ENCODE measurements around the gene CTNNA3.
"Not testable (repeated sequence)": the region's sequence is repeated elsewhere in the genome, so short reads cannot be mapped to it uniquely, and the experiment has no call there.

DNA sequence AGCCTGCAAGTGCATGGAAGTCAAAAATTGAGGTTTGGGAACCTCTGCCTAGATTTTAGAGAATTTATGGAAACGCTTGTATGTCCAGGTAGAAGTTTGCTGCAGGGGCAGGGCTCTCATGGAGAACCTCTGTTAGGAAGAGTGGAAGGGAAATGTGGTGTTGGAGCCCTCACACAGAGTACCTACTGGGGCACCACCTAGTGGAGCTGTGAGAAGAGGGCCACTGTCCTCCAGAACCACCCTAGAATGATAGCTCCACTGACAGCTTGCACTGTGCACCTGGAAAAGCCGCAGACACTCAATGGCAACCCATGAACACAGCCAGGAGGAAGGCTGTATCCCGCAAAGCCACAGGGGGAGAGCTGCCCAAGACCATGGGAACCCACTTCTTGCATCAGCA is 165.0 kb downstream of the CTNNA3 start:
- TF ChIP-seq, protein P1, sequence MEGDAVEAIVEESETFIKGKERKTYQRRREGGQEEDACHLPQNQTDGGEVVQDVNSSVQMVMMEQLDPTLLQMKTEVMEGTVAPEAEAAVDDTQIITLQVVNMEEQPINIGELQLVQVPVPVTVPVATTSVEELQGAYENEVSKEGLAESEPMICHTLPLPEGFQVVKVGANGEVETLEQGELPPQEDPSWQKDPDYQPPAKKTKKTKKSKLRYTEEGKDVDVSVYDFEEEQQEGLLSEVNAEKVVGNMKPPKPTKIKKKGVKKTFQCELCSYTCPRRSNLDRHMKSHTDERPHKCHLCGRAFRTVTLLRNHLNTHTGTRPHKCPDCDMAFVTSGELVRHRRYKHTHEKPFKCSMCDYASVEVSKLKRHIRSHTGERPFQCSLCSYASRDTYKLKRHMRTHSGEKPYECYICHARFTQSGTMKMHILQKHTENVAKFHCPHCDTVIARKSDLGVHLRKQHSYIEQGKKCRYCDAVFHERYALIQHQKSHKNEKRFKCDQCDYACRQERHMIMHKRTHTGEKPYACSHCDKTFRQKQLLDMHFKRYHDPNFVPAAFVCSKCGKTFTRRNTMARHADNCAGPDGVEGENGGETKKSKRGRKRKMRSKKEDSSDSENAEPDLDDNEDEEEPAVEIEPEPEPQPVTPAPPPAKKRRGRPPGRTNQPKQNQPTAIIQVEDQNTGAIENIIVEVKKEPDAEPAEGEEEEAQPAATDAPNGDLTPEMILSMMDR (IDR thresholded peaks at IDR 0.05), result not testable (repeated sequence)
- not testable (repeated sequence) for TF ChIP-seq POLR2A (IDR thresholded peaks at IDR 0.05)

All from upper lobe of left lung (tissue), 4 donors.